Sciatic nerve (tissue), 2 donors: ENCODE data around the gene LARGE1. TPM values are rescaled to one million over a fixed set of nuclear protein-coding genes. Genes with fewer than 3 reads are reported as not detected.

ENCODE experiments used
- ATAC-seq: fragments of 200-7000 bp; cut with Tn5 transposase; one replicate; pipeline ENCODE4 v1.9.1; 2020; ENCODE audit warnings: mild to moderate bottlenecking, moderate library complexity
- DNase-seq: peaks from one replicate; pipeline ENCODE4 v3.0.0-alpha.2; 2020; ENCODE audit warnings: low spot score
- intact Hi-C: fragments of 100-400 bp; cut with DNase I; formaldehyde crosslinking; loops from one replicate; pipeline ENCODE4 v1.14.2; 2022
- total RNA-seq: library from RNA; stranded (reverse); fragmentation: NEBNext Ultra II Directional; extraction: Animal tissue kit (Norgen Biotek cat#: 25700); gene quantifications from one replicate; pipeline ENCODE4 v1.2.1, GENCODE V29; 2021
- donor health status: DM: no; HTN: no; CAD: no.
- donor health status: DM: no; HTN: no; CAD: no.

Gene LARGE1
- total RNA-seq, 1 donor from 2014 or later: 39.4 TPM

- no peak for ATAC-seq
- no peak for DNase-seq
- intact Hi-C loops: no loop called here
Observed at GRCh38 chr22:33806191-33806590, 114.1 kb downstream of the LARGE1 start.

GRCh38 chr22:33803371-33804282, 116.6 kb downstream of the LARGE1 start:
- ATAC-seq (peak; percentile 61), DNase-seq (no peak)
- intact Hi-C loops: no loop called here

- DNase-seq (no peak), ATAC-seq (no peak)
- intact Hi-C loops: no loop called here
Observed at GRCh38 chr22:33798401-33798800, 121.9 kb downstream of the LARGE1 start.

- ATAC-seq: no peak
- DNase-seq: no peak
- intact Hi-C loops: no loop called here
Observed at GRCh38 chr22:33796494-33796893, 123.8 kb downstream of the LARGE1 start.

- ATAC-seq: no peak
- DNase-seq: no peak
- intact Hi-C loops: no loop called here
Observed at GRCh38 chr22:33793475-33793874, 126.8 kb downstream of the LARGE1 start.

- ATAC-seq (peak; percentile 48), DNase-seq (no peak)
- intact Hi-C loops: no loop called here
Observed at GRCh38 chr22:33792832-33793231, 127.4 kb downstream of the LARGE1 start.

- intact Hi-C loops: no loop called here
- DNase-seq (no peak), ATAC-seq (no peak)
Observed at GRCh38 chr22:33789690-33790253, 130.5 kb downstream of the LARGE1 start.

- DNase-seq (no peak), ATAC-seq (no peak)
- intact Hi-C loops: no loop called here
Observed at GRCh38 chr22:33788927-33789326, 131.3 kb downstream of the LARGE1 start.

GRCh38 chr22:33787645-33788456, 132.4 kb downstream of the LARGE1 start:
- ATAC-seq: no peak
- no peak for DNase-seq
- intact Hi-C loops: no loop called here

GRCh38 chr22:33786149-33786548, 134.1 kb downstream of the LARGE1 start:
- no peak for DNase-seq
- ATAC-seq: no peak
- intact Hi-C loops: no loop called here

- intact Hi-C loops: no loop called here
- ATAC-seq: no peak
- no peak for DNase-seq
Observed at GRCh38 chr22:33785283-33785968, 134.8 kb downstream of the LARGE1 start.

GRCh38 chr22:33781411-33781810, 138.9 kb downstream of the LARGE1 start:
- DNase-seq: no peak
- no peak for ATAC-seq
- intact Hi-C loops: no loop called here

- ATAC-seq (no peak), DNase-seq (no peak)
- intact Hi-C loops: no loop called here
Observed at GRCh38 chr22:33780531-33781136, 139.6 kb downstream of the LARGE1 start.

GRCh38 chr22:33779243-33779642, 141.0 kb downstream of the LARGE1 start:
- DNase-seq (no peak), ATAC-seq (no peak)
- intact Hi-C loops: no loop called here

GRCh38 chr22:33776491-33776890, 143.8 kb downstream of the LARGE1 start:
- no peak for ATAC-seq
- no peak for DNase-seq
- intact Hi-C loops: no loop called here

GRCh38 chr22:33774781-33775180, 145.5 kb downstream of the LARGE1 start:
- intact Hi-C loops: no loop called here
- ATAC-seq (no peak), DNase-seq (no peak)

GRCh38 chr22:33772745-33773144, 147.5 kb downstream of the LARGE1 start:
- intact Hi-C loops: no loop called here
- ATAC-seq: no peak
- DNase-seq: no peak

GRCh38 chr22:33771136-33771535, 149.1 kb downstream of the LARGE1 start:
- ATAC-seq (no peak), DNase-seq (no peak)
- intact Hi-C loops: no loop called here

- intact Hi-C loops: no loop called here
- no peak for DNase-seq
- no peak for ATAC-seq
Observed at GRCh38 chr22:33770723-33771122, 149.6 kb downstream of the LARGE1 start.
